Fibroblast of pulmonary artery (primary cell): Measurements from ENCODE around the gene ZNF710.

Source experiments
- DNase-seq: peaks from one replicate; pipeline ENCODE4 v3.0.0-alpha.2; 2010; ENCODE audit warnings: low read depth
- H3K4me3 ChIP-seq: replicated peaks from 2 replicates; pipeline ENCODE4 v1.5.1; 2011; ENCODE audit warnings: low read depth, mild to moderate bottlenecking, control low read depth, low read length, moderate library complexity
- CTCF ChIP-seq: IDR thresholded peaks from 2 replicates; pipeline ENCODE4 v1.5.1; 2011; ENCODE audit warnings: mild to moderate bottlenecking, control low read depth, low read length, inconsistent platforms; ENCODE audit errors: missing control alignments

Gene ZNF710

GRCh38 chr15:90009301-90010022, 8.3 kb downstream of the ZNF710 start:
- no peak for TF ChIP-seq CTCF
- H3K4me3 ChIP-seq, result no peak overlapping the region
- no peak for DNase-seq

- no peak for DNase-seq
- TF ChIP-seq CTCF, result no peak
- no peak overlapping the region for H3K4me3 ChIP-seq
Measured at GRCh38 chr15:90011705-90012104, 10.6 kb downstream of the ZNF710 start.

- no peak overlapping the region for H3K4me3 ChIP-seq
- no peak for TF ChIP-seq CTCF
- DNase-seq, result no peak
Measured at GRCh38 chr15:90013503-90013937, 12.4 kb downstream of the ZNF710 start.

GRCh38 chr15:90015294-90015693, 14.2 kb downstream of the ZNF710 start:
- TF ChIP-seq CTCF, result no peak
- no peak for DNase-seq
- no peak overlapping the region for H3K4me3 ChIP-seq

- DNase-seq, result no peak
- no peak for TF ChIP-seq CTCF
- no peak overlapping the region for H3K4me3 ChIP-seq
Measured at GRCh38 chr15:90015749-90016148, 14.6 kb downstream of the ZNF710 start.

GRCh38 chr15:90016721-90017120, 15.6 kb downstream of the ZNF710 start:
- DNase-seq, result no peak
- no peak for TF ChIP-seq CTCF
- no peak overlapping the region for H3K4me3 ChIP-seq
